Measurements from ENCODE around the gene TMEM141. TPM values are rescaled to one million over a fixed set of nuclear protein-coding genes. Genes with fewer than 3 reads are reported as not detected.
"Not testable (repeated sequence)": the region's sequence is repeated elsewhere in the genome, so short reads cannot be mapped to it uniquely, and the experiment has no call there.

Gene TMEM141
- total and polyA plus RNA-seq, 5 donors from 2014 or later = 20.7 to 39.3 (median 32.9) TPM

- Histone ChIP-seq H3K27ac (ENCODE audit: insufficient read depth, low read length, poor library complexity, severe bottlenecking) (no peak overlapping the region), H3K36me3 (ENCODE audit: control insufficient read depth, insufficient read depth, low read length) (no peaks in the 10 kb centered on the region), H3K4me1 (ENCODE audit: control insufficient read depth, insufficient read depth, low read length, poor library complexity, severe bottlenecking) (peaks cover 26% of the 10 kb centered on the region), H3K4me3 (ENCODE audit: low read depth, low read length) (no peak overlapping the region), H3K27me3 (ENCODE audit: control insufficient read depth, insufficient read depth, low read length) (no peaks in the 10 kb centered on the region), H3K9me3 (ENCODE audit: control insufficient read depth in 2 of 2, low read length in 2 of 2) (no peaks in the 10 kb centered on the region)
- ATAC-seq (ENCODE audit: low read depth in 2 of 2) = no peak
- no peaks in the 10 kb centered on the region for H3K9me3 Mint-ChIP-seq
- peaks cover 5 to 29% (median 10%) of the 10 kb centered on the region in 4 donors for H3K4me1 Mint-ChIP-seq
- DNase-seq = peak; percentile 66 to 76 (median 76)
- H3K27me3 Mint-ChIP-seq = peaks cover 14% of the 10 kb centered on the region
- peak overlapping the region in 1 of 4 donors; percentile 1 for H3K4me3 Mint-ChIP-seq
- no peaks in the 10 kb centered on the region for H3K36me3 Mint-ChIP-seq
- no peak overlapping the region for H3K27ac Mint-ChIP-seq
Observed at GRCh38 chr9:136787690-136788400, 3.3 kb upstream of the TMEM141 start.

GRCh38 chr9:136788644-136789522 lies 2.3 kb upstream of the TMEM141 start:
- H3K4me1 Mint-ChIP-seq = peaks cover 5 to 37% (median 10%) of the 10 kb centered on the region in 4 donors
- peaks cover 14% of the 10 kb centered on the region for H3K27me3 Mint-ChIP-seq
- not testable (repeated sequence) for H3K36me3 Mint-ChIP-seq; H3K4me3 ChIP-seq (ENCODE audit: low read depth, low read length); H3K9me3 Mint-ChIP-seq; H3K36me3 ChIP-seq (ENCODE audit: control insufficient read depth, insufficient read depth, low read length); ATAC-seq (ENCODE audit: low read depth in 2 of 2); DNase-seq; H3K27ac ChIP-seq (ENCODE audit: insufficient read depth, low read length, poor library complexity, severe bottlenecking); H3K27me3 ChIP-seq (ENCODE audit: control insufficient read depth, insufficient read depth, low read length); H3K27ac Mint-ChIP-seq; H3K9me3 ChIP-seq (ENCODE audit: control insufficient read depth in 2 of 2, low read length in 2 of 2)
- peak overlapping the region in 1 of 4 donors; percentile 31 for H3K4me3 Mint-ChIP-seq
- H3K4me1 ChIP-seq (ENCODE audit: control insufficient read depth, insufficient read depth, low read length, poor library complexity, severe bottlenecking) = peaks cover 26% of the 10 kb centered on the region

- peaks cover 9% of the 10 kb centered on the region for H3K27me3 Mint-ChIP-seq
Observed at GRCh38 chr9:136789523-136789937, 1.6 kb upstream of the TMEM141 start.

GRCh38 chr9:136791516-136792276 lies 552 bp downstream of the TMEM141 start:
- Histone ChIP-seq H3K4me1 (ENCODE audit: control insufficient read depth, insufficient read depth, low read length, poor library complexity, severe bottlenecking) (peaks cover 30% of the 10 kb centered on the region), H3K4me3 (ENCODE audit: low read depth, low read length) (peak overlapping the region; percentile 19), H3K9me3 (ENCODE audit: control insufficient read depth in 2 of 2, low read length in 2 of 2) (no peaks in the 10 kb centered on the region), H3K36me3 (ENCODE audit: control insufficient read depth, insufficient read depth, low read length) (peaks cover 3% of the 10 kb centered on the region), H3K27ac (ENCODE audit: insufficient read depth, low read length, poor library complexity, severe bottlenecking) (peak overlapping the region; percentile 97), H3K27me3 (ENCODE audit: control insufficient read depth, insufficient read depth, low read length) (no peaks in the 10 kb centered on the region)
- no peaks in the 10 kb centered on the region for H3K36me3 Mint-ChIP-seq
- DNase-seq = peak; percentile 60 to 75 (median 74)
- peaks cover 14% of the 10 kb centered on the region for H3K27me3 Mint-ChIP-seq
- H3K4me1 Mint-ChIP-seq = peaks cover 5 to 50% (median 13%) of the 10 kb centered on the region in 4 donors
- H3K27ac Mint-ChIP-seq = peak overlapping the region; percentile 90 to 95 (median 93)
- no peak for ATAC-seq (ENCODE audit: low read depth in 2 of 2)
- H3K4me3 Mint-ChIP-seq = peak overlapping the region; percentile 87 to 96 (median 88)
- H3K9me3 Mint-ChIP-seq = no peaks in the 10 kb centered on the region

More at GRCh38 chr9:136789523-136789937, 1.6 kb upstream of the TMEM141 start:
- ATAC-seq (ENCODE audit: low read depth in 2 of 2) (no peak), DNase-seq (no peak)
- no peaks in the 10 kb centered on the region for H3K36me3 Mint-ChIP-seq
- Histone ChIP-seq H3K27me3 (ENCODE audit: control insufficient read depth, insufficient read depth, low read length) (no peaks in the 10 kb centered on the region), H3K36me3 (ENCODE audit: control insufficient read depth, insufficient read depth, low read length) (peaks cover 3% of the 10 kb centered on the region), H3K9me3 (ENCODE audit: control insufficient read depth in 2 of 2, low read length in 2 of 2) (no peaks in the 10 kb centered on the region), H3K27ac (ENCODE audit: insufficient read depth, low read length, poor library complexity, severe bottlenecking) (no peak overlapping the region), H3K4me1 (ENCODE audit: control insufficient read depth, insufficient read depth, low read length, poor library complexity, severe bottlenecking) (peaks cover 26% of the 10 kb centered on the region), H3K4me3 (ENCODE audit: low read depth, low read length) (no peak overlapping the region)
- H3K27ac Mint-ChIP-seq = peak overlapping the region in 1 of 3 donors; percentile 60
- no peak overlapping the region for H3K4me3 Mint-ChIP-seq
- H3K9me3 Mint-ChIP-seq = no peaks in the 10 kb centered on the region
- peaks cover 5 to 37% (median 10%) of the 10 kb centered on the region in 4 donors for H3K4me1 Mint-ChIP-seq

GRCh38 chr9:136792321-136793085 lies 1.4 kb downstream of the TMEM141 start:
- H3K4me1 Mint-ChIP-seq = peaks cover 4 to 56% (median 14%) of the 10 kb centered on the region in 4 donors
- Histone ChIP-seq H3K9me3 (ENCODE audit: control insufficient read depth in 2 of 2, low read length in 2 of 2) (no peaks in the 10 kb centered on the region), H3K27ac (ENCODE audit: insufficient read depth, low read length, poor library complexity, severe bottlenecking) (peak overlapping the region; percentile 97), H3K4me1 (ENCODE audit: control insufficient read depth, insufficient read depth, low read length, poor library complexity, severe bottlenecking) (peaks cover 29% of the 10 kb centered on the region), H3K36me3 (ENCODE audit: control insufficient read depth, insufficient read depth, low read length) (peaks cover 3% of the 10 kb centered on the region), H3K27me3 (ENCODE audit: control insufficient read depth, insufficient read depth, low read length) (no peaks in the 10 kb centered on the region), H3K4me3 (ENCODE audit: low read depth, low read length) (no peak overlapping the region)
- ATAC-seq (ENCODE audit: low read depth in 2 of 2) = no peak
- H3K36me3 Mint-ChIP-seq = no peaks in the 10 kb centered on the region
- H3K4me3 Mint-ChIP-seq = peak overlapping the region; percentile 38 to 90 (median 65)
- no peaks in the 10 kb centered on the region for H3K9me3 Mint-ChIP-seq
- DNase-seq = no peak
- peak overlapping the region; percentile 20 to 90 (median 83) for H3K27ac Mint-ChIP-seq
- peaks cover 18% of the 10 kb centered on the region for H3K27me3 Mint-ChIP-seq

GRCh38 chr9:136793086-136793946 lies 2.2 kb downstream of the TMEM141 start:
- H3K4me1 ChIP-seq (ENCODE audit: control insufficient read depth, insufficient read depth, low read length, poor library complexity, severe bottlenecking) = peaks cover 24% of the 10 kb centered on the region
- H3K4me3 ChIP-seq (ENCODE audit: low read depth, low read length) = no peak overlapping the region
- H3K27me3 Mint-ChIP-seq = peaks cover 17% of the 10 kb centered on the region
- H3K9me3 Mint-ChIP-seq = no peaks in the 10 kb centered on the region
- ATAC-seq (ENCODE audit: low read depth in 2 of 2) (no peak), DNase-seq (no peak)
- peaks cover 0 to 49% (median 14%) of the 10 kb centered on the region in 4 donors for H3K4me1 Mint-ChIP-seq
- no peaks in the 10 kb centered on the region for H3K27me3 ChIP-seq (ENCODE audit: control insufficient read depth, insufficient read depth, low read length)
- peak overlapping the region in 3 of 4 donors; percentile 31 to 39 (median 38) for H3K4me3 Mint-ChIP-seq
- no peaks in the 10 kb centered on the region for H3K36me3 Mint-ChIP-seq
- H3K27ac ChIP-seq (ENCODE audit: insufficient read depth, low read length, poor library complexity, severe bottlenecking) = no peak overlapping the region
- peaks cover 3% of the 10 kb centered on the region for H3K36me3 ChIP-seq (ENCODE audit: control insufficient read depth, insufficient read depth, low read length)
- peak overlapping the region; percentile 35 to 74 (median 71) for H3K27ac Mint-ChIP-seq
- no peaks in the 10 kb centered on the region for H3K9me3 ChIP-seq (ENCODE audit: control insufficient read depth in 2 of 2, low read length in 2 of 2)

All from CD4-positive, CD25-positive, alpha-beta regulatory T cell (primary cell).